NCI-H2227 (cell line): ENCODE measurements around the gene SELPLG.
"Not testable (repeated sequence)": the region's sequence is repeated elsewhere in the genome, so short reads cannot be mapped to it uniquely, and the experiment has no call there.

Source experiments
- DNase-seq: peaks from one replicate; lab custom pipeline; 2025; ENCODE audit not compliant: unreplicated experiment; lab: John Stamatoyannopoulos, UW

Gene SELPLG

DNA sequence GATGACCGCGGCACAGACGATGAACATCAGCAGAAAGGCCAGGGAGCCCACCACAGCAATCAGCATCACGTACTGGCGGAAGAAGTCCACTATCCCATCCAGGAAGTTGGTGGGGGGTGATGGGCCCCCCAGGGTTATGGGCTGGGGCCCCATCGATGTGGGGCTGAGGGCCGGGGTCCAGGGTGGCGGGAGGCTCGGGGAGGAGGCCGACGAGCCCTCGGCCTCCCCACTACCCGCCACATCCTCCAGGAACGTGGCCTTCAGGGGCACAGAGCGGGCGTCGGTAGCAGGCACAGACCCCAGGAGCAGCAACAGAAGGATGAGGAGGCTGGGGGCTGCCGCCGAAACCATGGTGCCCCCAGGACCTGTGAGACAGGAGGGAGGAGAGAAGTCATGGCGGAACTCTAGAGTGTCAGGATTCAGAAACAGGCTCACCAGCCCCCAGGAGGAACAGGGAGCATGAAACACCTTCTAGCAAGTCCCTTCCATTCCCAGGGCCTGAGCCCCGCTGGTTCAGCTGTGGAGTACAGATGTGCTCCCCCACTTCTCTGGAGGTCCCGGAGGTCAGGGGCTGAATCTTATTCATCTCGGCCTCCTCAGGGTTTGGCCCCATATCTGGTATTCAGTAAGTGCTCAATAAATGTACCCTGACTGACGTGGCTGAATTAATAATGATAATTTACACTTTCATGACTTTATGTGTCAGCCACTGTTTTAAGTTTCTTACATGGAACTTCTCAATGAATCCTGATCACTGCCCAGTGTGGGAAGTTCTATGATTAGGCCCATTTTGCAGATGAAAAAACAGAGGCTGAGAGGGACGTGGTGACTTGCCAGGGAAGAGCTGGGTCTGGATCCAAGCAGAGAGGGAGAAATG, 41.4 kb downstream of the SELPLG start:
- DNase-seq, result no peak

DNA sequence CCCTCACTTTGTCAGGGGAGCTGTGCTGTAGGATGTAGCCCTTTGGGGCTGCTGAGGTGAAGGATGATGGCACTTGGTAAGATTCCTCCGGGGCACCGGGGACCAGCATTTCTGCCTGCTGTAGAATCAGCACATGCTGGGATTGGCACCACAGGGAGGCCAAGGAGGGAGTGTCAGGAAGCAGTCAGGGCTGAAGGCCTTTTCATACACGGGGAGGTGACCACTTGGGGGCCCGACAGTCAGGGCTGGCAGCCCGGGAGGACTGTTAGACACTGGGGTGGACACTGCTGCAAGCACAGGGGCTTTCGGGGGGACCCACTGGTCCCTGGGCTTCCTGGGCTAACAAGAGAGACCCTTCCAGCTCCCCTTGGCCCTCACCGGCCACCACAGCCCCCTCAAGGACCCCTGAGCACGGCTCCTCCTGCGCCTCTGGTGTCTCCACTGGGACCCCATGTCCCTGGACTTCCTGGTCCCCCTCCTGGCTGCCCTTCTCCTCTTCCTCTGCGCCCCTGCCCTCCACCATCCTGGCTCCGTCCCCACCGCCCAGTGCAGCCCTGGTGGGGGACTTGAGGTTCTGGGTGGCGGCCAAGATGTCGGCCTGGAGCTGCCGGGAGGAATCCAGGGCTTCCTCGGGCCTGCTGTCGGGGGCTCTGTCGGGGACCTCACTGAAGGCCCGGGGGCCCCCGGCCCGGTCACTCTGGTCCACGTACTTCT, 42.3 kb downstream of the SELPLG start:
- DNase-seq, result no peak

DNA sequence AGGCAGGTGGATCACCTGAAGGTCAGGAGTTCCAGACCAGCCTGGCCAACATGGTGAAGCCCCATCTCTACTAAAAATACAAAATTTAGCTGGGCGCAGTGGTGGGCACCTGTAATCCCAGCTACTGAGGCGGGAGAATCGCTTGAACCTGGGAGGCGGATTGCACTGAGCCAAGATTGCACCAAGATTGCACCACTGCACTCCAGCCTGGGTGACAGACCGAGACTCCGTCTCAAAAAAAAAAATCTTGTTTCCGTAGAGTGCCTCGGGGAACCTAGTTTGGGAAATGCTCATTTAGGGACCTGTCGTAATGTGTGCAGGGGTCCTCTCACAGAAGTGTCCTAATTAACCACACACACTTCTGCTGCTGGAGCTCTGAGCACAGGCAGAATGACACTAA, 43.2 kb downstream of the SELPLG start:
- not testable (repeated sequence) for DNase-seq

DNA sequence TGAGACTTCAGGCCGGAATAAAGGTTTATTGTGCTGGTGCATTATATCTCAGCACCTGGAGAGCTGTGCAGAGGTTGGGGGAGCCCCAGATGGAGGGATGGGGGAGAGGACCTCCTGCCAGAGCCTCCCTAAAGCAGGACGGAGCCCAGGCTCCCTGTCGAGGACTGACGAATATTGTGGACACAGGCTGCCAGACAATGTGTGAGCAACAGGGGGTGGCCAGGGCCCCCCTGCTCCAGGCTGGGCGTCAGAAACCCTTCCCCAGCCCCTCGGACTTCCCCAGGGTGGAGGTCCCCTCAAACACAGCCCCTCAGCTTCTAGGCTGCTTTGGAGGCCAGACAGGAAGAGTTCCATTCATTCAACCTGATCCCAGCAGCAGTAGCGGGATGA, 43.9 kb downstream of the SELPLG start:
- no peak for DNase-seq

DNA sequence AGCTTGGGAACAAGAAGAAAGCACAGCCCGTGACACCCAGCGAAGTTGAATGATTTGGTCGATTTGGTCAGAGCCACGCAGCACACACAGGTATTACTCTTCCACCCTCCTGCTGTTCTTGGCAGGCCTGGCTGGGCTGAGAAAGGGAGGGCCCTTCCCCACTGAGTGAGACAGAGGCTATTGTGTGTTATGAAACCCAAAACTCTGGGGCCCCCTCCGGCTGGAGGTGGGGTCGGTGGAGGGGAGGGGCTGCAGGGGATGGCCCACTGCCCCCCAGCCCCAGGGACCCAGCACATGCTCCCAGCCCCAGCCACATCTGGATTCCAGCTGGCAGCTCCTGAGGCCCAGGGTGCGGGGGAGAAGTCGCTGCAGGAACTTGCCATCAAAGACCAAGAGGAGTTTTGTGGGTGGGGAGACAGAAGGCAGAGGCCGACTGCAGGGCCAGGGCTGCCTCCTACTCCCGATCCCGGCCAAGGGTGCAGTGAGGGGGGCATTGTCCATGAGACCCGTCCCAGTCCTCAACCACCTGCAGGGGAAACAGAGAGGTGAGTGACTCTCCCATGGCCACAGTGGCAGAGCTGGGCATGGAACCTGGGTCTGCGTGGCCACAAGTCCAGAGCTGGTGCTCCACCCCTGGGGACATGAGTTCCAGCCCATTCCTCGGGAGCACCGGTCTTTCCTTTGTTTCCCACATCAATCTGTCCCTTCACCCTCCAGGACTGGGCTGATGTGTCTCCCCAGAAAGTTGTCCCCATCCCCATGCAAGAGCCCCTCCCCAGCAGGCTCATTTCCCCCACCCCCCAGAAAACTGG, 44.5 kb downstream of the SELPLG start:
- DNase-seq, result peak; percentile 16

DNA sequence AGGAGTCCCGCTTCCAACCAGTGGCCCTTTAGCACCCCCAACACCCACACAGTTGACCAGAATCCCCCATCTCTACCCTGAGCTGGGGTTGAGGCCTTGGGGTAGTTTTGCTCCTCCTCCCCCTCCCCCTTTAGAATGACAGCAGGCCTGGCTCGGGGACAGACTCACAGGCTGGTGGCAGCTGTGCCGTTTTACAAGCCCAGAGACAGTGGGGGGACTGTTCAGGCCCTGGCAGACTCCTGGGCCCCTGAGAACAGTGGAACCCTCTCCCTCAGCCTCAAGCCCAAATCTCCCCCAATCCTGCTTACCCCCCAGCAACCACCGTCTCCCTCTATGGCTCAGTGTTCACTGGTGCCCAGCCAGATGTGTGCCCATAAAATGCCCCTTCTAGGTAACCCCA, 45.9 kb downstream of the SELPLG start:
- no peak for DNase-seq

DNA sequence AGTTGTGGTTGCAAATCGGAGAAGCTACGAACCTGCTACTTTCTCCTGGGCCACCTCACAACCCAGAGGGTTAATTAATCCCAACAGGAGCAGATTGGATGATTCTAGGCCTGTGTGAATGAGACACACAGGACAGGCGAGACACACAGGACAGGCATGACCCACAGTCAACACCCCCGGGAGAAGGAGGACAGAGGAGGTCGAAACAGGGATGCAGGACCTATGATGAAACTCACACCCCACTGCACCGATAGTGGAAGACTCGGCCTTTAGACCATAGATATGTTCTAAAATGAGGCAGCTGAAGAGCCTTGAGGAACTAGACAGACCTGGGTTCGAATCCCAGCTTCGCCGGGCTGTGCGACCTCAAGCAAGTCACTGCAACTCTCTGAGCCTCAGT, 47.4 kb downstream of the SELPLG start:
- DNase-seq, result no peak

DNA sequence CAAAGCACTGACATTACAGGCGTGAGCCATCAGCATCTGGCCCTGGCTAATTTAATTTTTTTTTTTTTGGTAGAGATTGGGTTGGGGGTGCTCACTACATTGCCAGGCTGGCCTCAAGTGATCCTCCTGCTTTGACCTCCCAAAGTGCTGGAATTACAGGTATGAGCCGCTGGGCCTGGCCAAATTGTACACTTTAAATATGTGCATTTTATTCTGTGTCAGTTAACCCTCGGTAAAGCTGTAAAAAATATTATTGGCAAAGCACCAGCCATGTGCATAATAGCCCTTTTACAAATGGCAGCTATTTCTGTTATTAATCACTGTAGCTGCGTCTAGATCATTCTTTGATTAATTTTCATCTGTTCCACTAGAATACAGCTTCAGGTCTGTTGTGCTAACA, 47.8 kb downstream of the SELPLG start:
- no peak for DNase-seq

DNA sequence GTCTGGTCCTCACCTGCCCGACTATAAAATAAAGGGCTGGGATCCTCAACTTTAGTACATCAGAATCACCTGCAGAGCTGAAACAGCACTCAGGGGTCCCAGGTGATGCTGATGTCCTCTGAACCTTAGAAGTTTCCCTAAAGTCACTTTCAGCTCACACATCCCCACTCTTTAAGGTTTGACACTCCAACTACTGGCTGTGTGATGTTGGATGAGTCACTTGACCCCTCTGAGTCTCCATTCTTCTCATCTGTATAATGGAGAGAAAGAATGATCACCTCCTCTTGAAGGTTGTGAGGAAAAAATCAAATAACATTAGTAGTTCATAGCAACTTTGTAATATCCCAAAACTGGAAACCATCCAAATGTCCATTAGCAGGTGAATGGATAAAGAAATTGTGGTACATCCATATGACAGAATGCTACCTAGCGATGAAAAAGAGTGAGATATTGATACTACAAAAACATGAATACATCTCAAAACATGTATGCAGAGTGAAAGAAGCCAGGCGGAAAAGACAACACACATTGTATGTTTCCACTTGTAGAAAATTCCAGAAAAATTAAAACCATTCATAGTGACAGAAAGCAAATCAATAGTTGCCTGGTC, 49.1 kb downstream of the SELPLG start:
- DNase-seq, result no peak

DNA sequence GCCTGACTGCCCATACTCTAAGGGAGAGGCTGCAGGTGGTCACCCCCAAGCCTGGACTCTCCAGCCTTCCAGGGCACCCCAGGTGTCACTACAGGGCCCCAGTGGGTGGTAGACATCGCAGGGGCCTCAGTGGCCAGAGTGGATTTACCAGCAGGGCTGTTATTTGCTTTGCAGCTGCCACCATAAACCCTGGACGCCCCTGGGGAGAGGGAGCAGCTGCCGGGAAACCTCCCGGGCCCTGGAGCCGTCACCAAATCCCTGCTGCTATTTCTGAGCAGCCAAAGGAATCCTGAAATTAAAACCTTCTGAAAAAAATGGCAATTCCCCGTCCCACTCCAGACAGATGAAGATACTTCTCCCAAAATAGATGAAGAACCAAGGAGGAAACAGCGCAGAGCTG, 49.7 kb downstream of the SELPLG start:
- no peak for DNase-seq

DNA sequence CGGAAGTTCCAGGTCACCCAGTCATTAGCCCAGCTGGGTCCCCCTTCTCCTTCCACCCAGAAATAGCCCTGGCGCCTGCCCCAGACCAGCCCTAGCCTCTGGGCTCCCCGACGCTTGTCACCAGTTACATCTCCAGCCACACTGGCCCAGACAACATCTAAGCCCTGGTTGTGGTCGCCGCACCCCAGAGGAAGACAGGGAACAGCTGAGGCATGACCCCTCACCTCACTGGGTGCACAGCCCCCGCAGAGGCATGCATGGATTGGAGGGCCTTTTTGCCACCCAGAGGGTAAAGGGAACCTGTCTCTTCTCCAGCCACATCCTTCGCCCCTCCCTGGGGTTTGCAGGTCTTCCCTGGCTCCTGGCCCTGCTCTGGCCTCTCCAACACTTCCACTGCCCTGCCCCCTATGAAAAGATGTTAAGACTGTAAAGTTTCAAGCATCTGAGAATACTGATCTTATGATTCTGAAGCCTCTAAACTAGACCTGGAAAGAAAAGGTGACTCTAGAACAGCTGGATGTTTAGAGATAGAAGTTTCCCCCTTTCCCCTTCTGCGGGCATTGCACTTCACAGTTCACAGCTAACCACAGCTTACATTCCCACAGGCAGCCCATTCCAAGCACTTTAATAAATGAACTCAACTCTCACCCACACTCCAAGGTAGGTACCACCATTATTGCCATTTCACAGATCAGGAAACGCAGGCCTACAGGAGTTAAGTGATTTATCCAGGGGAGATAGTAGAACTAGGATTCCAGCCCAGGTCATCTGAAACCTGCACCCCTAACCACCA, 50.5 kb downstream of the SELPLG start:
- DNase-seq, result no peak

DNA sequence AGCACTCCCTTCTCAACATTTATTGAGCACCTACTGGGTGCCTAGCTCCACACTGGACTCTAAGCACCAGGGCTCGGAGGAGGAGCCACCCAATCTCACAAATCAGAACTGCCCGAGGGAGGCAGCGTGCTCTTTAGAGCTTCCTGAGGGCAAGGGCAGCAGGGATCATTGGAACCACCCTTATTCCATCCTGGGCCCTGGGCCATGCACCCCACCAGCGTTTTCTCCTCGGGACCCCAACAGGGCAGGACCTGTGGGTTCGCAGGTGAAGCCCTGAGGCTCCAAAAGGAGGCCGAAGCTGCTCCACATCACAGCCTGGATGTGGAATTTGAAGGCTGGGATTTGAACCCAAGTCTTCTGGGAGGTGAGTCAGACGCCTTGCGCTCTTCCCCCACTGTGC, 51.2 kb downstream of the SELPLG start:
- DNase-seq, result no peak

DNA sequence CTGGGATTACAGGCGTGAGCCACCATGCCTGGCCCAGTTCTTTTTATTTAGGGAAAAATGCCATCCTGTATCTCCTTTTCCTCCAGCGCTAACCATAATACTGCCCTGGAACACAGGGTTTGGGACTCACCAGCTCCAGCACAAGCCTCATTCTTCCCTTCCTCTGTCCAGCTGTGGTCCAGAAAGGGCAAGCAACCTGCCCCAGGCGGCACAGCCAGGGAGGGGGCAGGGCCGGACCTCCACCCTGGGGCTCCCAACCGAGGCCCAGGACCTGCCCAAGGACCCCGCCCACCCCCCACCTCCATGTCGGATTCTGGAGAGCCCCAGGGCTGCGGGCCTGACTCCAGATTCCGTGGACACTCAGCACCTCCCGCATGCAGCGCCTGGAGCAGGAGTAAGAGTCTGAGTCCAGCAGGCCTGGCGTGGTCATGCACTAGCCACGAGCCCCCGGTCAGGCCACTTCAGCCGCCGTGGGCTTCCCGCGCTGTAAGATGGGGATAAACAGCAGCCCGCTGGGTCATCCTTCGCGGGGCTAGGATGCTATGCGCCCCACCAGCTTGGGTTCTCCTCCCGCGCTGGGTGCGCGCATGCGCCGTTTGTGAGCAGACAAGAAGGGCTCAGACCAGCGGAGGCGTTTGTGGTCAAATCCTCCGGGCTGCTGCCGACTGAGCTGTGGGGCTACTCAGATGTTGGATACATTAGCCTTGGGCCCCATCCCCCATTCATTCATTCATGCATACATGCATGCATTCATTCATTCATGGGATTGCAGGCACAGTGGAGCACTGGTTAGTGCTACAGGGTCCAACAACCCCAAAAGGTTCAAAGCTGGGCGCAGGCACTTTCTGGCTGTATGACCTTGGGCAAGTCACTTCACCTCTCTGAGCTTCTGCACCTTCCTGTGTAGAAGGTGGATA, 52.1 kb downstream of the SELPLG start:
- DNase-seq, result no peak

DNA sequence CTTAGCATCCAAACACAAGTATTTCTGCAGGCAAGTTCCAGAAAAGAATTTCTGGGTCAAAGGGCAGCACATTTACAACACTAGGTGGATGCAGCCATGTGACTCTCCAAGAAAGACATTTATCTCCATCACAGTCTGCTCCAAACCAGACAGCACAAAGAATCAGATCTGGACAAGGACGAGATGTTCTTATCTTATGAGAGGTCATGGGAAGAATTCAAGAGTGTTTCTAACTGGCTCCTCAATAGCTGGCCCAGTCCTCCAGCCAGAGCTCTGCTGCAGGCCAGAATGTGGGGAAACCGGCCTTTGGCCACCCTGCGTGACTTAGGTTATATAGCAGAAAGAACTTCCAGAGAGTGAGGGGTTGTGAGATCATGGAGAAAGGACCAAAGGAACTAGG, 53.2 kb downstream of the SELPLG start:
- no peak for DNase-seq

DNA sequence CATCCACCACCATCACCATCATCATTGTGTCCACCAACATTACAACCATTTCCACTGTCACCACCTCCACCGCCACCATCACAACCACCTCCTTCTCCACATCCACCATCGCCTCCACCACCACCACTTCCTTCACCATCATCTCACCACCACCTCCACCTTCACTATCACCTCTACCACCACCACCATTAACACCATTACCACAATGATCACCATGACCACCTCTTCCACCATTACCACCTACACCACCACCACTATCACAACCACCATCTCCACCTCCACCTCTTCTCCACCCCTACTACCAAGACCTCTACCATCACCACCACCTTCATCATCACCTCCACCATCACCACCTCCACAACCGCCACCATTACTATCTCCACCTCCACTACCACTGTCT, 54.9 kb downstream of the SELPLG start:
- no peak for DNase-seq

DNA sequence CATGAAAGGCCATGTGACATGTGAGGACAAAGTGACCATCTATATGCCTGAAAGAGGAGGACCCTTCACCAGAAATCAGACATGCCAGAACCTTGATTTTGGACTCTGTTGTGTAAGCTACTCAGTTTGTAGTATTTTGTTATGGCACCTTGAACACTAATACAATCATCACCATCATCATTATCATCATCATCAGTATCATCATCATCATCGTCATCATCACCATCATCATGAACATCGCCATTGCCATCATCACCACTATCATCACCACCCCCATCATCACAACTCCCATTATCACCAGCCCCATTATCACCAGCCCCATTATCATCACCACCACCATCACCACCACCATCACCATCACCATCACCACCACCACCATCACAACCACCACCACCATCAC, 55.4 kb downstream of the SELPLG start:
- DNase-seq, result no peak

DNA sequence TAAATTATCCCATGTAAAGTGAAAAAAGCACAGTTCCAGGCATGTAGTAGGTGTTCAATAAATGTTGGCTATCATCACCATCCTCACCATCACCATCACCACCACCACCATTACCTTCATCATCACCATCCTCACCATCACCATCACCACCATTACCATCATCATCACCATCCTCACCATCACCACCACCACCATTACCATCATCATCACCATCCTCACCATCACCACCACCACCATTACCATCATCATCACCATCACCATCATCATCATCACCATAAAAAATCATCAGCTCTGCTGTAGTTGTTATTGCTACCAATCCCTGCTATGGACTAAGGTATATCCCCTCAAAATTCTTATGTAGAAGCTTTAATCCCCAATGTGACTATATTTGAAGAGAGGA, 56.2 kb downstream of the SELPLG start:
- DNase-seq, result no peak

DNA sequence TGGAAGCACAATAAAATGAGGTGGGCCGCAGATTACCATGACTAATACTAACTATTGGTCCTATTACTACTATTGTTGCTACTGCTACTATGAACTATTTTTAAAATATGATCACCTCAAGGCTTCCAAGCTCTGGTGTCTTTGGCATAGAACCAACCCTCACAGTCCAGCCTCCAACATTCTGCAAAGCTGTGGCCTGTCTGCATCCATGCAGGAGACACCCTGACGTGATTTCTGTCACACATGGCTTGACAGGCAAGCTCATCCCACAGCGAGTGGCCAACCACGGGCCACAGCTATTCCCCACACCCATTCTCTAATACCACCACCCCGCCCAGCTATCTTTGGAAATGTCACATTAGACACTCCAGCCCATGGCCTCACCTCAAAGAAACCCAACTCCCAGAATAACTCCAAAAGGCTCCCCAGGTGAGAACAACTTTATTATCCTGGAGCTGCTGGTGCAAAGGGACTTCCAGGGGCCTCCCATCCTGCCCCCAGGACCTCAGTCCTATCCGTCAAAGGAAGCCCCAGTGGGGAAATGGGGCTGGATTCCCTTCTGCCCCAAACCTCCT, 56.9 kb downstream of the SELPLG start:
- no peak for DNase-seq
